Liver (tissue), 3 donors: ENCODE results near the gene COL11A1.

ENCODE experiments used
- CTCF ChIP-seq: fragments of 150-350 bp; IDR thresholded peaks from 2 replicates; pipeline ENCODE4 v1.5.1; 2017; ENCODE audit warnings: improper control_type of control experiment, low read depth, low read length; ENCODE audit not compliant: missing input control
- EGR1 ChIP-seq, 2 donors: IDR thresholded peaks; 2 replicates each; pipeline ENCODE4 v1.6.1; 2016 to 2018; ENCODE audit warnings: antibody characterized with exemption in 2 of 2, low read depth in 2 of 2
- JUND ChIP-seq, 2 donors: IDR thresholded peaks; 2 replicates each; pipeline ENCODE4 v1.6.1; 2016; ENCODE audit warnings: antibody characterized with exemption in 2 of 2
- MAX ChIP-seq: IDR thresholded peaks from 2 replicates; pipeline ENCODE4 v1.6.1; 2016; ENCODE audit warnings: antibody characterized with exemption
- RAD21 ChIP-seq, 2 donors: IDR thresholded peaks; 2 replicates each; pipeline ENCODE4 v1.6.1; 2016; ENCODE audit warnings: antibody characterized with exemption in 2 of 2, mild to moderate bottlenecking in 2 of 2
- SP1 ChIP-seq: IDR thresholded peaks from 2 replicates; pipeline ENCODE4 v1.6.1; 2018; ENCODE audit warnings: antibody characterized with exemption, mild to moderate bottlenecking
- TAF1 ChIP-seq: conservative IDR thresholded peaks from 2 replicates; pipeline ENCODE4 v1.6.1; 2016; ENCODE audit warnings: antibody characterized with exemption, mild to moderate bottlenecking
- donor health status: healthy.
- donor health status: healthy.

GRCh38 chr1:102838016-102838415, 270.3 kb downstream of the COL11A1 start:
- no peak for TF ChIP-seq EGR1 (IDR thresholded peaks at IDR 0.05; ENCODE audit: low read depth in 2 of 2)
- TF ChIP-seq CTCF: no peak
- no peak for TF ChIP-seq JUND (IDR thresholded peaks at IDR 0.05)
- TF ChIP-seq SP1: no peak
- TF ChIP-seq TAF1: no peak
- no peak for TF ChIP-seq RAD21 (IDR thresholded peaks at IDR 0.05)
- TF ChIP-seq MAX: no peak
